Measurements from ENCODE around the gene TRIM72.

GRCh38 chr16:31270795-31271194 lies 56.9 kb downstream of the TRIM72 start:
- TF ChIP-seq, protein P1, sequence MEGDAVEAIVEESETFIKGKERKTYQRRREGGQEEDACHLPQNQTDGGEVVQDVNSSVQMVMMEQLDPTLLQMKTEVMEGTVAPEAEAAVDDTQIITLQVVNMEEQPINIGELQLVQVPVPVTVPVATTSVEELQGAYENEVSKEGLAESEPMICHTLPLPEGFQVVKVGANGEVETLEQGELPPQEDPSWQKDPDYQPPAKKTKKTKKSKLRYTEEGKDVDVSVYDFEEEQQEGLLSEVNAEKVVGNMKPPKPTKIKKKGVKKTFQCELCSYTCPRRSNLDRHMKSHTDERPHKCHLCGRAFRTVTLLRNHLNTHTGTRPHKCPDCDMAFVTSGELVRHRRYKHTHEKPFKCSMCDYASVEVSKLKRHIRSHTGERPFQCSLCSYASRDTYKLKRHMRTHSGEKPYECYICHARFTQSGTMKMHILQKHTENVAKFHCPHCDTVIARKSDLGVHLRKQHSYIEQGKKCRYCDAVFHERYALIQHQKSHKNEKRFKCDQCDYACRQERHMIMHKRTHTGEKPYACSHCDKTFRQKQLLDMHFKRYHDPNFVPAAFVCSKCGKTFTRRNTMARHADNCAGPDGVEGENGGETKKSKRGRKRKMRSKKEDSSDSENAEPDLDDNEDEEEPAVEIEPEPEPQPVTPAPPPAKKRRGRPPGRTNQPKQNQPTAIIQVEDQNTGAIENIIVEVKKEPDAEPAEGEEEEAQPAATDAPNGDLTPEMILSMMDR (IDR thresholded peaks at IDR 0.05), result no peak
- TF ChIP-seq POLR2A (IDR thresholded peaks at IDR 0.05), result no peak
